DOHH2 (cell line): ENCODE measurements around the gene DNMT1.

Source experiments
- EZH2phosphoT487 ChIP-seq: fragments of 200-600 bp; sonication (generic); IDR thresholded peaks from 2 replicates; pipeline ENCODE4 v1.6.1; 2017; ENCODE audit warnings: borderline replicate concordance, mild to moderate bottlenecking, antibody characterized with exemption, low read length, moderate library complexity, mixed read lengths
- TF ChIP-seq, protein P1 (sequence below): fragments of 200-600 bp; sonication (generic); IDR thresholded peaks from one replicate; pipeline ENCODE4 v1.5.1; 2014; ENCODE audit warnings: antibody characterized with exemption, mild to moderate bottlenecking, low read depth, low read length; ENCODE audit not compliant: poor library complexity, severe bottlenecking

DNA sequence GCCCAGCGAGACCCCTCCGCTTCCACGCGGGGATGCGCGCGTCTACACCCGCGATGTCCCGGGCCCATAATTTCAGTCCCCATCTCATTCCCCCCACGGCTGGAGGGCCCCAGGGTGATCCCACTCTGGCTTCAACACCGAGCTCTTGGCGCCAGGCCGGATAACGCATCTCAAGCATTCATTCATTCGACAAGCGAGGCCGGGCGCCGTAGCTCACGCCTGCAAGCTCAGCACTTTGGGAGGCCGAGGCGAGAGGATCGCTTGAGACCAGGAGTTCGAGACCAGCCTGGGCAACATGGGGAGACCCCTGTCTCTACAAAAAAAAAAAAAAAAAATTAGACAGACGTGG lies 98.2 kb downstream of the DNMT1 start:
- TF ChIP-seq, protein P1, sequence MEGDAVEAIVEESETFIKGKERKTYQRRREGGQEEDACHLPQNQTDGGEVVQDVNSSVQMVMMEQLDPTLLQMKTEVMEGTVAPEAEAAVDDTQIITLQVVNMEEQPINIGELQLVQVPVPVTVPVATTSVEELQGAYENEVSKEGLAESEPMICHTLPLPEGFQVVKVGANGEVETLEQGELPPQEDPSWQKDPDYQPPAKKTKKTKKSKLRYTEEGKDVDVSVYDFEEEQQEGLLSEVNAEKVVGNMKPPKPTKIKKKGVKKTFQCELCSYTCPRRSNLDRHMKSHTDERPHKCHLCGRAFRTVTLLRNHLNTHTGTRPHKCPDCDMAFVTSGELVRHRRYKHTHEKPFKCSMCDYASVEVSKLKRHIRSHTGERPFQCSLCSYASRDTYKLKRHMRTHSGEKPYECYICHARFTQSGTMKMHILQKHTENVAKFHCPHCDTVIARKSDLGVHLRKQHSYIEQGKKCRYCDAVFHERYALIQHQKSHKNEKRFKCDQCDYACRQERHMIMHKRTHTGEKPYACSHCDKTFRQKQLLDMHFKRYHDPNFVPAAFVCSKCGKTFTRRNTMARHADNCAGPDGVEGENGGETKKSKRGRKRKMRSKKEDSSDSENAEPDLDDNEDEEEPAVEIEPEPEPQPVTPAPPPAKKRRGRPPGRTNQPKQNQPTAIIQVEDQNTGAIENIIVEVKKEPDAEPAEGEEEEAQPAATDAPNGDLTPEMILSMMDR = no peak
- no peak for TF ChIP-seq EZH2phosphoT487
